SK-N-SH treated with all-trans-retinoic acid at 6 μM for 48 hours (cell line): ENCODE data around the gene C15orf39.

Experiments
- ATAC-seq: fragments of 200-7000 bp; cut with Tn5 transposase; 3 replicates; pipeline ENCODE4 v1.9.1; 2020; ENCODE audit warnings: mild to moderate bottlenecking, moderate library complexity
- ARNTL ChIP-seq: fragments of 450-650 bp; formaldehyde crosslinking; IDR thresholded peaks from 2 replicates; pipeline ENCODE4 v1.5.0; 2020; ENCODE audit warnings: low read depth, mild to moderate bottlenecking, moderate library complexity, borderline replicate concordance
- BACH2 ChIP-seq: fragments of 250-450 bp; sonication (Bioruptor Pico); IDR thresholded peaks from 2 replicates; pipeline ENCODE4 v1.9.0; 2021; ENCODE audit warnings: mild to moderate bottlenecking, borderline replicate concordance
- CSDC2 ChIP-seq: fragments of 250-450 bp; sonication (Bioruptor Pico); IDR thresholded peaks from 2 replicates; pipeline ENCODE4 v1.5.0; 2020; ENCODE audit warnings: mild to moderate bottlenecking, moderate library complexity
- CSRNP3 ChIP-seq: fragments of 250-450 bp; sonication (Bioruptor Pico); IDR thresholded peaks from 2 replicates; pipeline ENCODE4 v1.5.1; 2021; ENCODE audit warnings: mild to moderate bottlenecking, moderate library complexity
- GLIS3 ChIP-seq: fragments of 250-450 bp; sonication (Bioruptor Pico); IDR thresholded peaks from 2 replicates; pipeline ENCODE4 v1.5.0; 2020; ENCODE audit warnings: mild to moderate bottlenecking, moderate library complexity
- ISL1 ChIP-seq: fragments of 250-450 bp; sonication (Bioruptor Pico); IDR thresholded peaks from 2 replicates; pipeline ENCODE4 v2.1.2; 2022; ENCODE audit warnings: mild to moderate bottlenecking, moderate library complexity
- OSR1 ChIP-seq: fragments of 250-450 bp; sonication (Bioruptor Pico); IDR thresholded peaks from 2 replicates; pipeline ENCODE4 v1.8.0; 2022; ENCODE audit warnings: moderate library complexity, mild to moderate bottlenecking, inconsistent platforms
- PATZ1 ChIP-seq: fragments of 250-450 bp; sonication (Bioruptor Pico); IDR thresholded peaks from 2 replicates; pipeline ENCODE4 v1.8.0; 2020; ENCODE audit warnings: mild to moderate bottlenecking, moderate library complexity, borderline replicate concordance
- POU6F1 ChIP-seq: fragments of 250-450 bp; sonication (Bioruptor Pico); IDR thresholded peaks from 2 replicates; pipeline ENCODE4 v1.8.0; 2021; ENCODE audit warnings: low read depth, mild to moderate bottlenecking, moderate library complexity, borderline replicate concordance
- PPARA ChIP-seq: fragments of 250-450 bp; sonication (Bioruptor Pico); IDR thresholded peaks from 2 replicates; pipeline ENCODE4 v1.5.0; 2020; ENCODE audit warnings: mild to moderate bottlenecking, borderline replicate concordance
- RARB ChIP-seq: fragments of 250-450 bp; sonication (Bioruptor Pico); IDR thresholded peaks from 2 replicates; pipeline ENCODE4 v1.8.0; 2021; ENCODE audit warnings: mild to moderate bottlenecking, moderate library complexity
- TCF4 ChIP-seq: fragments of 250-450 bp; sonication (Bioruptor Pico); IDR thresholded peaks from 2 replicates; pipeline ENCODE4 v1.8.0; 2021; ENCODE audit warnings: mild to moderate bottlenecking, moderate library complexity, borderline replicate concordance
- TOX ChIP-seq: fragments of 250-450 bp; sonication (Bioruptor Pico); IDR thresholded peaks from 2 replicates; pipeline ENCODE4 v1.8.0; 2021; ENCODE audit warnings: mild to moderate bottlenecking, moderate library complexity, borderline replicate concordance
- TSHZ2 ChIP-seq: fragments of 250-450 bp; sonication (Bioruptor Pico); IDR thresholded peaks from 2 replicates; pipeline ENCODE4 v1.5.0; 2020; ENCODE audit warnings: mild to moderate bottlenecking, moderate library complexity
- ZC3H10 ChIP-seq: fragments of 250-450 bp; sonication (Bioruptor Pico); IDR thresholded peaks from 2 replicates; pipeline ENCODE4 v1.5.1; 2021; ENCODE audit warnings: mild to moderate bottlenecking, moderate library complexity
- ZFP30 ChIP-seq: fragments of 450-650 bp; formaldehyde crosslinking; IDR thresholded peaks from 2 replicates; pipeline ENCODE4 v1.5.0; 2022; ENCODE audit warnings: mild to moderate bottlenecking, moderate library complexity
- ZNF565 ChIP-seq: fragments of 450-650 bp; formaldehyde crosslinking; conservative IDR thresholded peaks from 2 replicates; pipeline ENCODE4 v1.5.0; 2020; ENCODE audit warnings: low read depth, mild to moderate bottlenecking, moderate library complexity
- ZNF70 ChIP-seq: fragments of 450-650 bp; formaldehyde crosslinking; IDR thresholded peaks from 2 replicates; pipeline ENCODE4 v1.5.0; 2020; ENCODE audit warnings: mild to moderate bottlenecking, moderate library complexity
- ZNF8 ChIP-seq: fragments of 450-650 bp; formaldehyde crosslinking; IDR thresholded peaks from 2 replicates; pipeline ENCODE4 v1.5.0; 2020; ENCODE audit warnings: mild to moderate bottlenecking, moderate library complexity

The C15orf39 gene

GRCh38 chr15:75172284-75172820 is 29.3 kb upstream of the C15orf39 start:
- no peak for TF ChIP-seq CSRNP3 (CRISPR knock-in tag)
- no peak for TF ChIP-seq POU6F1
- TF ChIP-seq TCF4 (CRISPR knock-in tag), result no peak
- no peak for TF ChIP-seq OSR1
- TF ChIP-seq PATZ1 (CRISPR knock-in tag), result no peak
- no peak for TF ChIP-seq BACH2 (CRISPR knock-in tag)
- TF ChIP-seq PPARA (CRISPR knock-in tag), result no peak
- no peak for TF ChIP-seq RARB (CRISPR knock-in tag)
- no peak for TF ChIP-seq ARNTL (CRISPR knock-in tag)
- TF ChIP-seq GLIS3 (CRISPR knock-in tag), result no peak
- TF ChIP-seq, all 23 proteins: peak for 0
- no peak for ATAC-seq

GRCh38 chr15:75174102-75174501 is 27.6 kb upstream of the C15orf39 start:
- ATAC-seq, result no peak
- TF ChIP-seq ZC3H10 (CRISPR knock-in tag) (no peak), TOX (CRISPR knock-in tag) (no peak), TCF4 (CRISPR knock-in tag) (no peak), PPARA (CRISPR knock-in tag) (no peak), ISL1 (CRISPR knock-in tag) (no peak), GLIS3 (CRISPR knock-in tag) (no peak), ZFP30 (CRISPR knock-in tag) (no peak), RARB (CRISPR knock-in tag) (no peak), ZNF8 (no peak), TSHZ2 (CRISPR knock-in tag) (no peak), ZNF565 (no peak), ZNF70 (CRISPR knock-in tag) (no peak), ARNTL (CRISPR knock-in tag) (no peak), CSDC2 (CRISPR knock-in tag) (no peak), CSRNP3 (CRISPR knock-in tag) (no peak), OSR1 (no peak), POU6F1 (no peak)
